Activated T-helper 17 cell treated with anti-CD3 and anti-CD28 coated beads, Interleukin-2, amount 50 U/mL, for 72 hours (primary cell): ENCODE measurements around the gene NANOS1. TPM values are rescaled to one million over a fixed set of nuclear protein-coding genes. Genes with fewer than 3 reads are reported as not detected.
"Not testable (repeated sequence)": the region's sequence is repeated elsewhere in the genome, so short reads cannot be mapped to it uniquely, and the experiment has no call there.

Experiments
- ATAC-seq: fragments of 150-1000 bp; cut with Tn5 transposase; replicated peaks from 2 replicates; pipeline ENCODE4 v1.10.0; 2021; ENCODE audit warnings: mild to moderate bottlenecking, moderate library complexity
- H3K27ac Mint-ChIP-seq: one replicate; pipeline ENCODE4 v1.8.0; 2022; ENCODE audit warnings: mixed read lengths
- H3K27me3 Mint-ChIP-seq: one replicate; pipeline ENCODE4 v1.8.0; 2022; ENCODE audit warnings: mixed read lengths
- H3K36me3 Mint-ChIP-seq: one replicate; pipeline ENCODE4 v1.8.0; 2022; ENCODE audit warnings: low read depth, mild to moderate bottlenecking, mixed read lengths
- H3K4me1 Mint-ChIP-seq: one replicate; pipeline ENCODE4 v1.8.0; 2022; ENCODE audit warnings: mixed read lengths
- H3K4me3 Mint-ChIP-seq: one replicate; pipeline ENCODE4 v1.8.0; 2022; ENCODE audit warnings: mild to moderate bottlenecking, mixed read lengths
- H3K9me3 Mint-ChIP-seq: one replicate; pipeline ENCODE4 v1.8.0; 2022; ENCODE audit warnings: mixed read lengths
- total RNA-seq, 2 donors: library from RNA; stranded (reverse); gene quantifications; one replicate each; pipeline ENCODE4 v1.2.3, GENCODE V29; 2022

The NANOS1 gene
- total RNA-seq, 2 donors from 2014 or later: 0.11 to 0.30 TPM

- H3K4me1 Mint-ChIP-seq, H3K27ac Mint-ChIP-seq, H3K9me3 Mint-ChIP-seq, H3K27me3 Mint-ChIP-seq, ATAC-seq: not testable (repeated sequence)
- peak overlapping the region; percentile 53 for H3K4me3 Mint-ChIP-seq
- peaks cover 17% of the 10 kb centered on the region for H3K36me3 Mint-ChIP-seq
These were observed 1.0 kb upstream of the NANOS1 start for GRCh38 chr10:119028445-119028899.

DNA sequence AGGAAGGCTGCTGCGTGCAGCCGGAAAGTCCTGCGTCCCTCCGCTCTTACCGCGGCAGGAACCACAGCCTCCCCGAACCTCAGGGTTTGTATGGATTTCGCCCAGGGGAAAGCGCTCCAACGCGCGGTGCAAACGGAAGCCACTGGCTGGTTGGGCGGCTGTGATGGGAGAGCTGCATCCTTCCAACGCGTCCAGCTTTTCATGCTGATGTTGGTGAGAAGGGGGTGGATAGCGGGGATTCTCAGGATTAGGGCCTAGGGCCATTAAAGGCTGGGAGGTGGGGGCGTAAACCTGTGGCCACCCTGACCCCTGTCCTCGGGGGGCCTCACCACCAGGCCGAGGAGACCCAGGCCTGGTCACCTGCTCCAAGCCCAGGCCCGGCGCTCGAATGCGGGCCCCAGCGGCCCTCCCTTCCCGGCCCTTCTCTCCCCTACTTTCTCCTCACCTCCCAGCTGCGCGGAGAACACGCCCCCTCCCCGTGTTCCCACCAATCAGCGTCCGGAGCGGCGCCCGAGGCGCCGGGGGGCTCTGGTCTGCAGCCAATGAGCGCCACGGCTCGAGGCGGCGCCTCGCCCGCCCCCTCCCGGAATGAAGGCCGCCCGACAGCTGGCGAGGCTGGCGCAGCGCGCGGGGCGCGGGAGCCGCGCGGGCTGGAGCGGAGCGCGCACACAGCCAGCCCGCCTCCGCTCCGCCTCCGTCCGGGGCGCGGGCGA lies 458 bp upstream of the NANOS1 start:
- no peaks in the 10 kb centered on the region for H3K9me3 Mint-ChIP-seq
- ATAC-seq: peak; percentile 71

GRCh38 chr10:119030421-119031250 lies 1.1 kb downstream of the NANOS1 start:
- H3K27ac Mint-ChIP-seq: no peak overlapping the region
- H3K4me1 Mint-ChIP-seq: peaks cover 13% of the 10 kb centered on the region

More for the DNA sequence above, 458 bp upstream of the NANOS1 start:
- Mint-ChIP-seq H3K27ac (no peak overlapping the region), H3K4me1 (peaks cover 9% of the 10 kb centered on the region), H3K27me3 (no peaks in the 10 kb centered on the region), H3K36me3 (peaks cover 23% of the 10 kb centered on the region), H3K4me3 (peak overlapping the region; percentile 53)

DNA sequence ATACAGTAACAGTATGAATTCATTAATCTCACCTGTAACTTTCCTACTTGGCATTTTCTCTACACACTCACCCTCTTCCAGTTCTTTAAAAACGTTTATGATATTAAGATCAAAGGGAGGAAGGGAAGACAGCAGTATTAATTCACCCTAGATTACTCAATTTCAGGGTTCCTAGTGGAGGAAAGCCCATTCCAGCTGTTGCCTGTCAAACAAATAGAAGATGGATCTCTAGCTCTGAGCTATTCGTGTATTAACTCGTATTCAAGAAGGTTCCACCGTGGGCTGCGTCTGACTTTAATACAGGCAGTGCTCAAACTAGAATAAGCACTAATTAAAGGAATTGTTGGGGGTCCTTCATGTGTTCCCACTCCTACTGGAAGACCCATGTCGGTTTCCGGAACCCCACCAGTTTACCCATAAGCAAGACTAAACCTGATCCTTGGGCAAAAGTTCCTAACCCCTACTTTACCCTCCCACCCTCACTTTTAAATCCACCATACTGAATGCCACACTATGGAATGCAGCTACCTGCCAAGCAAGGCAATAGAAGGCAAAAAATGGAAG lies 2.1 kb downstream of the NANOS1 start:
- no peaks in the 10 kb centered on the region for H3K27me3 Mint-ChIP-seq
- H3K9me3 Mint-ChIP-seq: no peaks in the 10 kb centered on the region
- H3K4me1 Mint-ChIP-seq: peaks cover 13% of the 10 kb centered on the region
- peak overlapping the region; percentile 60 for H3K4me3 Mint-ChIP-seq
- peaks cover 45% of the 10 kb centered on the region for H3K36me3 Mint-ChIP-seq
- no peak overlapping the region for H3K27ac Mint-ChIP-seq
- no peak for ATAC-seq

More at GRCh38 chr10:119030421-119031250, 1.1 kb downstream of the NANOS1 start:
- Mint-ChIP-seq H3K4me3 (peak overlapping the region; percentile 60), H3K27me3 (no peaks in the 10 kb centered on the region), H3K9me3 (no peaks in the 10 kb centered on the region), H3K36me3 (peaks cover 36% of the 10 kb centered on the region)
- ATAC-seq: peak; percentile 66

DNA sequence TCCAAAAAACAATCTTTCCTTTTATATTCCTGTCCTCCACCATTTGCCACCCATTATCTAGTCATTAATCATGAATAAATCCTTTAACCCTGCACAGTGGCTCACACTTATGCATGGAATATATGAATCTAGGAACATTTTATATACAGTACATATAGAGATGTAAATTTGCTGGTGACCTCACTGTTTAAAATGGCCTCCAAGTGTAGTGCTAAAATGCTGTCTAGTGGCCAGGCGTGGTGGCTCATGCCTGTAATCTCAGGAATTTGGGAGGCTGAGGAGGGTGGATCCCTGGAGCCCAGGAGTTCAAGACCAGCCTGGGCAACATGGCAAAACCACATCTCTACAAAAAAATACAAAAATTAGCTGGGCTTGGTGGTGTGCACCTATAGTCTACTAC lies 9.6 kb downstream of the NANOS1 start:
- peaks cover 26% of the 10 kb centered on the region for H3K4me1 Mint-ChIP-seq
- no peak overlapping the region for H3K27ac Mint-ChIP-seq
- no peak overlapping the region for H3K4me3 Mint-ChIP-seq
- H3K36me3 Mint-ChIP-seq: peaks cover 97% of the 10 kb centered on the region
- ATAC-seq: no peak
- H3K27me3 Mint-ChIP-seq: no peaks in the 10 kb centered on the region
- no peaks in the 10 kb centered on the region for H3K9me3 Mint-ChIP-seq

DNA sequence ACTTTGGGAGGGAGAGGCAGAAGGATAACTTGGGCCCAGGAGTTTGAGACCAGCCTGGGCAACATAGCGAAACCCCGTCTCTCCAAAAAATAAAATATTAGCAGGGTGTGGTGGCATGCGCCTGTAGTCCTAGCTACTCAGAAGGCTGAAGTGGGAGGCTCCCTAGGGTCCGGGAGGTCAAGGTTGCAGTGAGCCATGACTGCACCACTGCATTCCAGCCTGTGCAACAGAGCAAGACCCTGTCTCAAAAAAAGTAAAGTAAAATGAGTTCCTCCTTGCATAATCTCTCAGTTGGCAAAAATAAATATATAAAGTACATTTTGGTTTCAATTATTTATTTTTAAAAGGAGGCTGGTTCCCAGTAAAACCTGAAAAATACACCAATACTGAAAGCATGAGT lies 11.8 kb downstream of the NANOS1 start:
- Mint-ChIP-seq H3K27ac (no peak overlapping the region), H3K36me3 (peaks cover 100% of the 10 kb centered on the region), H3K4me3 (no peak overlapping the region), H3K4me1 (peaks cover 29% of the 10 kb centered on the region), H3K27me3 (no peaks in the 10 kb centered on the region), H3K9me3 (no peaks in the 10 kb centered on the region)
- no peak for ATAC-seq

DNA sequence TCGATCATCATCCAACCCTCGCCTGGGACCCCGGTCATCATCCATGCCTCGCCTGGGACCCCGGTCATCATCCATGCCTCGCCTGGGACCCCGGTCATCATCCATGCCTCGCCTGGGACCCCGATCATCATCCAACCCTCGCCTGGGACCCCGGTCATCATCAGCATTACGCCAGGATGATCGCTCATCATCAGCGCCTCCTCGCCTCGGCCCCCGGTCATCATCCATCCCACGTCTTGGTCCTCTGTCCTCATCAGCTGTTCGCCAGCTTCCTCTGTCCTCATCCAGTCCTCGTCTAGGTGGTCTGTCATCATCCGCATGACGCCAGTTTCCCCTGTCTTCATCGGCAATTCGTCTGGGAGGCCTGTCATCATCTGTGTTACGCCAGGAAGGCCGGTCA lies 12.7 kb downstream of the NANOS1 start:
- Mint-ChIP-seq H3K27ac (peak overlapping the region; percentile 51), H3K27me3 (no peaks in the 10 kb centered on the region), H3K4me1 (peaks cover 28% of the 10 kb centered on the region), H3K4me3 (no peak overlapping the region), H3K9me3 (no peaks in the 10 kb centered on the region), H3K36me3 (peaks cover 100% of the 10 kb centered on the region)
- ATAC-seq: no peak

- Mint-ChIP-seq H3K36me3 (peaks cover 100% of the 10 kb centered on the region), H3K4me1 (peaks cover 27% of the 10 kb centered on the region), H3K4me3 (no peak overlapping the region), H3K27ac (peak overlapping the region; percentile 70), H3K27me3 (no peaks in the 10 kb centered on the region), H3K9me3 (no peaks in the 10 kb centered on the region)
- no peak for ATAC-seq
These were observed 16.0 kb downstream of the NANOS1 start for GRCh38 chr10:119045561-119045960.

GRCh38 chr10:119049361-119049760 lies 19.8 kb downstream of the NANOS1 start:
- Mint-ChIP-seq H3K9me3 (no peaks in the 10 kb centered on the region), H3K4me3 (no peak overlapping the region), H3K27ac (no peak overlapping the region), H3K36me3 (peaks cover 100% of the 10 kb centered on the region), H3K4me1 (peaks cover 19% of the 10 kb centered on the region), H3K27me3 (no peaks in the 10 kb centered on the region)
- no peak for ATAC-seq

GRCh38 chr10:119049777-119050176 lies 20.3 kb downstream of the NANOS1 start:
- ATAC-seq: no peak
- H3K27me3 Mint-ChIP-seq: no peaks in the 10 kb centered on the region
- H3K9me3 Mint-ChIP-seq: no peaks in the 10 kb centered on the region
- peaks cover 19% of the 10 kb centered on the region for H3K4me1 Mint-ChIP-seq
- peaks cover 100% of the 10 kb centered on the region for H3K36me3 Mint-ChIP-seq
- no peak overlapping the region for H3K27ac Mint-ChIP-seq
- H3K4me3 Mint-ChIP-seq: no peak overlapping the region

- no peak for ATAC-seq
- H3K27ac Mint-ChIP-seq: no peak overlapping the region
- H3K4me3 Mint-ChIP-seq: no peak overlapping the region
- no peaks in the 10 kb centered on the region for H3K27me3 Mint-ChIP-seq
- H3K4me1 Mint-ChIP-seq: peaks cover 10% of the 10 kb centered on the region
- H3K36me3 Mint-ChIP-seq: peaks cover 100% of the 10 kb centered on the region
- H3K9me3 Mint-ChIP-seq: no peaks in the 10 kb centered on the region
These were observed 22.3 kb downstream of the NANOS1 start for GRCh38 chr10:119051775-119052174.

DNA sequence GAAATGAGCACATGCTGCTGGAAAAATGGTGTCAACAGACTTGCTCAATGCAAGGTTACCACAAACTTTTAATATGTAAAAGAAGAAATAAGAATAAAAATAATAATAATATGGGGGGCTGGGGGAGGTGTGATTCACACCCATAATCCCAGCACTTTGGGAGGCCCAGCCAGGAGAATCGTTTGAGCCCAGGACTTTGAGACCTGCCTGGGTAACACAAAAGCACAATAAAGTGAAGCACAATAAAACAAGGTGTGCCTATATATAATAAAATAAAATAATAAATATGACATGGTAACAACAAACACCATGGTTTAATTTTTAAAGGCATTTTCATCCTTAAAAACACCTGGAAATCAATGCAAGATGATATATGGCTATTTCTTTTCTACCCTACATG lies 26.0 kb downstream of the NANOS1 start:
- Mint-ChIP-seq H3K4me1 (peaks cover 10% of the 10 kb centered on the region), H3K27ac (no peak overlapping the region), H3K9me3 (no peaks in the 10 kb centered on the region), H3K27me3 (no peaks in the 10 kb centered on the region), H3K36me3 (peaks cover 100% of the 10 kb centered on the region), H3K4me3 (no peak overlapping the region)
- ATAC-seq: no peak

DNA sequence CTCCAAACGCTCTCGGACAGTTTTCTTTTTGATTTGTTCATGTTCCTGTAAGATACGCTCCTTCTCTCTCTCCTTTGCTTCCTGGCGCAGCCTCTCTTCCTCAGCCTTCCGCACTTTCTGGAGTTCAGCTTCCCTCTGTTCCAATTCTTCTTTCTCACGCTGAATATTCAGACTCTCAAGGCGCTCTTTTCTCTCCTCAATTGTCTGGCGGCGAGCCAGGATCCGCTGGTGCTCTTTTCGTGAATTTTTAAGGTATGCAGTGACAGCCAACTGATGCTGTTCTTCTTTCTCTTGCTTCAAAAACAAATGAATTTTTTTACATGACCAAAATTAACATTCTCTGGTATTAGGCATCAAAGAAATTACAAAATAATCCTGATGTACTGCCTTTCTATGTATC lies 28.5 kb downstream of the NANOS1 start:
- Mint-ChIP-seq H3K4me3 (no peak overlapping the region), H3K9me3 (no peaks in the 10 kb centered on the region), H3K27me3 (no peaks in the 10 kb centered on the region), H3K36me3 (peaks cover 100% of the 10 kb centered on the region), H3K4me1 (peaks cover 9% of the 10 kb centered on the region), H3K27ac (no peak overlapping the region)
- ATAC-seq: no peak

DNA sequence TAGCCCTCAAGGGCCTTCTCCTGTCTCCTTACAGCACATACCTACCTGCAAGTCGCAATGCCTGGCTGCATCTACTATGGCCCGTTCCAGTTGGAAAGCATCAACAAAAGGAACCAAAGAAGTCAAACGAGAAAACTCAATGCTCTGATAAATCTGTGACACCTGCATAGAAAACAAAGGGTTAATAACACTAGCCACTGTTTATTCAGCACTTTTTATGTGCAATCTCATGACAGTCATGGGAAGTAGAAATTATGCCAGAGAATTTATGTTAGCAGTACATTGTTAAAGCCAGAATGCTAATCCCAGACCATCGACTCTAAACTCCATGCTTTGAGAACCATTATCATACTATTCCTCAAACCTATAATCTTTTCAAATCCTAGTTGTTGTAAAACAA lies 30.0 kb downstream of the NANOS1 start:
- Mint-ChIP-seq H3K4me3 (no peak overlapping the region), H3K9me3 (no peaks in the 10 kb centered on the region), H3K4me1 (peaks cover 12% of the 10 kb centered on the region), H3K36me3 (peaks cover 100% of the 10 kb centered on the region), H3K27ac (no peak overlapping the region), H3K27me3 (no peaks in the 10 kb centered on the region)
- no peak for ATAC-seq

DNA sequence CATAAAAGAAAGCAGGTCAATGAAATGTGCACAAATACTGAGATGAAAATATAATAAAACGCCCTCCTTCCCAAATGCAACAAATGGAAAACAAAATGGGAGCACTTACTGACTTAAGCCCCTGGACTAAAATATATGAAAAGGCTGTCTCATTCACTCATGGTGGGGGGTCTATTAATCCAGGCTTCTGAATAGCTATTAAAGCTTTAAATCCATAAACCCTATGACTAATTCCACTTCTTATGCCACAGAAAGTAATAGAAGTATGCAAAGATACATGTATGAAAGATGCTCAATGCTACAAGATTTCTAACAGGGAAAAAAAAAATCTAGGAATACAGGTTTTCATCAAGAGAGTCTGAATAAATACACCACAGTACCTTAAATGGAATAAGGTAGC lies 30.6 kb downstream of the NANOS1 start:
- H3K4me3 Mint-ChIP-seq: no peak overlapping the region
- H3K27ac Mint-ChIP-seq: no peak overlapping the region

More for the DNA sequence above, 30.6 kb downstream of the NANOS1 start:
- Mint-ChIP-seq H3K27me3 (no peaks in the 10 kb centered on the region), H3K36me3 (peaks cover 100% of the 10 kb centered on the region), H3K4me1 (peaks cover 15% of the 10 kb centered on the region), H3K9me3 (no peaks in the 10 kb centered on the region)
- ATAC-seq: no peak
